GM19467 (cell line): ENCODE measurements around the gene BECN2.
"Not testable (repeated sequence)": the region's sequence is repeated elsewhere in the genome, so short reads cannot be mapped to it uniquely, and the experiment has no call there.

ENCODE experiments used
- ATAC-seq: cut with Tn5 transposase; IDR thresholded peaks from one replicate; pipeline ENCODE4 v1.9.1; 2021; ENCODE audit warnings: mild to moderate bottlenecking, moderate library complexity; ENCODE audit not compliant: unreplicated experiment

BECN2 gene

DNA sequence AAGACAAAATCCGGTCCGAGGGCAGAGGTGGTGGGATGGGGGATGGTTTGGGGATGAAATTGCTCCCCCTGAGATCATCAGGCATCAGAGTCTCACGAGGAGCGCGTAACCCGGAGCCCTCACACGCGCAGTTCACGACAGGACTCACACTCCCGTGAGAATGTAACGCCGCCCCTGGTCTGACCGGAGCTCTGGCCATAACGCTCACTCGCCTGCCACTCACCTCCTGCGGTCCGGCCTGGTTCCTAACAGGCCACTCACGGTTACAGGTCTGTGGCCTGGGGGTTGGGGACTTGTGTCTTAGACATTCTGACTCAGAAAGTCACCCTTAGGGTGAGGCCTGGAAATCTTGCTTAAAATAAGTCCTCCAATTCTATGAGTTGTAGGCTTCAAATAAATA lies 21.5 kb downstream of the BECN2 start:
- ATAC-seq = no peak

GRCh38 chr1:241979926-241980325 lies 22.4 kb downstream of the BECN2 start:
- no peak for ATAC-seq

GRCh38 chr1:241985787-241986186 lies 28.2 kb downstream of the BECN2 start:
- ATAC-seq = no peak

- not testable (repeated sequence) for ATAC-seq
Observed at GRCh38 chr1:241988389-241988930, 30.9 kb downstream of the BECN2 start.

GRCh38 chr1:241990040-241990439 lies 32.5 kb downstream of the BECN2 start:
- ATAC-seq = no peak

GRCh38 chr1:241992734-241993133 lies 35.2 kb downstream of the BECN2 start:
- ATAC-seq = no peak

DNA sequence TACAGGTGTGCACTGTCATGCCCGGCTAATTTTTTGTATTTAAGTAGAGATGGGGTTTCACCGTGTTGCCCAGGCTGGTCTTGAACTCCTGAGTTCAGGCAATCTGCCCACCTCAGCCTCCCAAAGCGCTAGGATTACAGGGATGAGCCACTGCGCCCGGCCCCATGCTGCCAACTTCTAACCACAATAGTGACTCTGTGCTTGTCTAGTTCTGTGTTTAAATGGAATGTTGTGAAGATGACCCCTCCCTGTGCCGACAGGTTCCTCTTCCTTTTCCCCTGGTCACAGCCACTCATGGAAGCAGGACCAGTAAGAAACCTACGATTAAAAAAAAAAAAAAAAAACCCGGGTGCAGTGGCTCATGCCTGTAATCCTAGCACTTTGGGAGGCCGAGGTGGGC lies 36.6 kb downstream of the BECN2 start:
- ATAC-seq = no peak

DNA sequence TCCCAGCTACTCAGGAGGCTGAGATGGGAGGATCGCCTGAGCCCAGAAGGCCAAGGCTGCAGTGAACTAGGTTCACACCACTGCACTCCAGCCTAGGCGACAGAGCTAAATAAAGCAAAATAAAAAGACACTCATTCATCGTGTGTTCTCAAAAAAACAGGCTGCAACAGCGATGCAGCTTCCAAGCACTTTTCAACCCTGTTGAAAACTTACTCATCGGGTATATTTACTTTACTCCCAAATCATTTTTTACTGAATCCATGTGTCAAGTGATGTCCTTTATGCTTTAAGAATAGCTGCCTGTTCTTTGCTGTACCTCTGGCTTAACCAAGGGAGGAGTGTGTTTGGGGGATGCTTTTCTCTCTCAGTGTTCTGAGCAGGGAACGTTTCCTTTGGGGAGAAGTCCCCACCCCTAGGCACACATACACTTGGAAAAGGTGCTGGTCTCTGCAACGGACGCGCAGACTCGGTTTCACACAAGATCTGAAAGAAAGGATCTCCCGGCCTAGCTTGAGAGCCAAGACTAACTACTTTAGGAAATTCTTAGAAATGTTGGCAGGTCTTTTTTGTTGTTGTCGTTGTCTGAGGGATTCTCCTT lies 39.9 kb downstream of the BECN2 start:
- no peak for ATAC-seq

GRCh38 chr1:241998412-241998921 lies 40.9 kb downstream of the BECN2 start:
- peak; percentile 85 for ATAC-seq

DNA sequence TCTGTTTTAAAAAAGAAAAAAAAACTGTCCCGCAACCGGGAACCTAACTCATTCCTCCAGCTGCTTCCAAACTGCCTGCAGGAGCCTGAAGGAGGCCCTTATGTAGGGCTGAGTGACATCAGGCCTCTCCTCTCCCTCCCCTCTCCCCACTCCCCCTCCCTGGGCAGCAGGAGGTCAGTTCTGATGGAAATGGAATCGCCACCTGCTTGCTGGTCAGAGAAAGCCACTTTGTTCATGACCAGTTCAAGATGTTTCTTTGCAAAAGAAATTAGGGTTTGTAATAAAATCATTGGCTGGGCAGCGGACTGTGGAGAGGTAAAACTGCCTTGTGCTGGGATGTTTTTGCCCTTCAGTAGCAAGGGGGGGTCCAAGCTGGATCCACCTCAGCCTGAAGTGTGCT lies 41.5 kb downstream of the BECN2 start, which contains the start of gene MAP1LC3C:
TSS of gene MAP1LC3C (minus strand) at position 73 of the 400 bp plus-strand sequence. CDS start 90 bp downstream, outside the sequence.
- no peak for ATAC-seq

DNA sequence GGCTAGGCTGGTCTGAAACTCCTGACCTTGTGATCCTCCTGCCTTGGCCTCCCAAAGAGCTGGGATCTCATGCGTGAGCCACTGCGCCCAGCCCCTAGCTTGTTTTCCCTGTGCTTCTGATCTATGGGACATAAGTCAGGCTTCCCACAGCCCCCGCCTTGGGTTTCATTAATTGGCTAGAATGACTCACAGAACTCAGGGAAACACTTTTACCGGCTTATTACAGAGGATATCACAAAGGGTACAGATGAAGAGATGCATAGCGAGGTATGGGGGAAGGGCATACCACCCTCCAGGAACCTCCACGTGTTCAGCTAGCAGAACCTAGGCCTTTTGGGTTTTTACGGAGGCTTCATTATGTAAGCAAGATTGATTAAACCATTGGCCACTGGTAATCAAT lies 42.9 kb downstream of the BECN2 start:
- no peak for ATAC-seq

GRCh38 chr1:242002072-242002471 lies 44.5 kb downstream of the BECN2 start:
- no peak for ATAC-seq

DNA sequence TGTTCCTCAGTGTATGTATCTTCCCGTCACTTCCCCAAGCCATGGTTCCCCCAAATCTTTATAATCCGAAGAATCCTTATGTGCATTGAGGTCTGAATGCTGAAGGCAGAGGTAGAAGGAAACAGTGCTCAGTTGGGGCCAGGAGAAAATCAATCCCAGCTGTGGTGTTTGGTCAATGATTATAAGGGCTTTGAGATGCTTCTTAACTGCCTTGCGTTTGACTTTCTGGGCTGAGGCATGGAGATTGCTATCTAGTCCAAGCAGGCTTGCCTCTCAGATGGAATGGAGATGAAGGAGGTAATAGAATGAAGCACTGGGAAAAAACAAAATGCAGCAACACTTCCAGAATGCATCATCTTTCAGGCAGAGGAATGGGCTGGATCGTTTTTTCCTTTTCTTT lies 44.9 kb downstream of the BECN2 start:
- no peak for ATAC-seq

GRCh38 chr1:242004751-242005495 lies 47.4 kb downstream of the BECN2 start:
- ATAC-seq = no peak

DNA sequence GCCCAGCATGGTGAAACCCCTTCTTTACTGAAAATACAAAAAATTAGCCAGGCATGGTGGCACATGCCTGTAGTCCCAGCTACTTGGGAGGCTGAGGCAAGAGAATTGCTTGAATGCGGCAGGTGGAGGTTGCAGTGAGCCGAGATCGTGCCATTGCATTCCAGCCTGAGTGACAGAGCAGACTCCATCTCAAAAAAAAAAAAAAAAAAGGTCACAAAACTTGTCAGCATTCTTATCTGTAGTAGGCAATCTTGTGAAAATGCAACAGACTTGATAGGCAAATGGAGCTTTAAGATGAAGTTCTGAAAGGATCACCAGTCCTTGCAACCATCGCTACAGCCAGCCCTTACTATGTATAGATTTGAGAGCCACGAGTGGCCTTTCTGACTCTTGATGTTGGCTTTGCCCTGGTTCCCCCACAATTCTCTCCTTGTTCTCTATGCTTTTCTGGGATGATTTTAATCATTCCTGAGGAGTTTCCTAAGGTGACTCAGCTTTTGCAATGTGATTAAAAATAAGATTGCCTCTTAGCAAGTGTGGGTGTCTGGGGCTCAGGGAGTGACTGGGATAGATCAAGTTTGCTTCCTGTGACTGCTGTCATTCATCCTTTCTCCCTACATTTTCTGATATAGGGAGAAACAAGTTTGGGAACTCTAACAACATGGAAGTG lies 48.4 kb downstream of the BECN2 start:
- no peak for ATAC-seq

- ATAC-seq = no peak
Observed at GRCh38 chr1:242006976-242007375, 49.4 kb downstream of the BECN2 start.
